Retinal pigment epithelial cell (primary cell): ENCODE results near the gene ARL15.

Source experiments
- DNase-seq: peaks from one replicate; pipeline ENCODE4 v3.0.0-alpha.2; 2010; ENCODE audit warnings: low read depth
- H3K4me3 ChIP-seq: 2 replicates; pipeline ENCODE4 v1.5.1; 2011; ENCODE audit warnings: mild to moderate bottlenecking, low read length, control low read depth, moderate library complexity
- TF ChIP-seq, protein P1 (sequence below): conservative IDR thresholded peaks from 2 replicates; pipeline ENCODE4 v1.5.1; 2011; ENCODE audit warnings: low read depth, low read length, control low read depth, inconsistent platforms

Gene ARL15

GRCh38 chr5:54264574-54264973 is 45.8 kb downstream of the ARL15 start:
- TF ChIP-seq, protein P1, sequence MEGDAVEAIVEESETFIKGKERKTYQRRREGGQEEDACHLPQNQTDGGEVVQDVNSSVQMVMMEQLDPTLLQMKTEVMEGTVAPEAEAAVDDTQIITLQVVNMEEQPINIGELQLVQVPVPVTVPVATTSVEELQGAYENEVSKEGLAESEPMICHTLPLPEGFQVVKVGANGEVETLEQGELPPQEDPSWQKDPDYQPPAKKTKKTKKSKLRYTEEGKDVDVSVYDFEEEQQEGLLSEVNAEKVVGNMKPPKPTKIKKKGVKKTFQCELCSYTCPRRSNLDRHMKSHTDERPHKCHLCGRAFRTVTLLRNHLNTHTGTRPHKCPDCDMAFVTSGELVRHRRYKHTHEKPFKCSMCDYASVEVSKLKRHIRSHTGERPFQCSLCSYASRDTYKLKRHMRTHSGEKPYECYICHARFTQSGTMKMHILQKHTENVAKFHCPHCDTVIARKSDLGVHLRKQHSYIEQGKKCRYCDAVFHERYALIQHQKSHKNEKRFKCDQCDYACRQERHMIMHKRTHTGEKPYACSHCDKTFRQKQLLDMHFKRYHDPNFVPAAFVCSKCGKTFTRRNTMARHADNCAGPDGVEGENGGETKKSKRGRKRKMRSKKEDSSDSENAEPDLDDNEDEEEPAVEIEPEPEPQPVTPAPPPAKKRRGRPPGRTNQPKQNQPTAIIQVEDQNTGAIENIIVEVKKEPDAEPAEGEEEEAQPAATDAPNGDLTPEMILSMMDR = no peak
- DNase-seq = no peak
- no peak overlapping the region for H3K4me3 ChIP-seq

DNA sequence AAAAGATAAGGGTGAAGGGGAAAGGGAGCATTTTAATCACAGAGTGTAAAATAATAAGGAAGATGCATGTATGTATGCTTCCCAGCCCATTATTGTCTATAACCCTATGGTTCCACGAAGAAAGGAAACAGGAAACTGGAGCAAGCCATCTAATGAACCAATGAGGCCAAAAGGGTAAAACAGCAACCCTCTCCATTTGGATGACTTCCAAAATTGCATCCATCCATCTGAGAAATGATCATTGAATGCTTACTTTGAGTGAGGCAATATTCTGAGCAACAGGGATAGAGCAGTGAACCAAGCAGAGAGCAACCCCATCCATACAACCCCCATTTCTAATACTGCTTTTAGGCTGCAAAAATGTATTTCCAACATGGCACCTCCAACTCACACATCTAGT is 46.9 kb downstream of the ARL15 start:
- no peak overlapping the region for H3K4me3 ChIP-seq
- TF ChIP-seq, protein P1 = no peak
- no peak for DNase-seq

DNA sequence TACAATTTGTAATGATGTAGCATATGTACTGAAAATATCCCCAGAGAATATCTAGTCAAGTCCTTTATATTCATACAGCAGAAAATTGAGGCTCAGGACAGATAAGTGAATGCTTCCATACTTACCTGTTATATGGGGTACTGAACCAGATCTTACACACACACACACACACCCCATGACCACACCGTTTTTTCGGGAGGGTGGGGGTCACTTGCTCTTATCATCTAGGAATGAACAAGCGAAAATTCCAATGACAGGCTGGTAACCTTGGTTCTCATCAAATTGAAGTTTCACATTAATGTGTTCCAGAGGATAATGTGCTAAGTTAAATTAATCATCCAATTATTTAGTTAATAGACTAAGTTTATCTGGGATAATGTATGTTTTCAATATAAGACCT is 48.8 kb downstream of the ARL15 start:
- no peak for DNase-seq
- TF ChIP-seq, protein P1 = no peak
- H3K4me3 ChIP-seq = no peak overlapping the region

GRCh38 chr5:54259981-54260380 is 50.4 kb downstream of the ARL15 start:
- H3K4me3 ChIP-seq = no peak overlapping the region
- TF ChIP-seq, protein P1 = no peak
- DNase-seq = no peak

GRCh38 chr5:54259090-54259489 is 51.3 kb downstream of the ARL15 start:
- TF ChIP-seq, protein P1 = no peak
- no peak overlapping the region for H3K4me3 ChIP-seq
- DNase-seq = no peak

DNA sequence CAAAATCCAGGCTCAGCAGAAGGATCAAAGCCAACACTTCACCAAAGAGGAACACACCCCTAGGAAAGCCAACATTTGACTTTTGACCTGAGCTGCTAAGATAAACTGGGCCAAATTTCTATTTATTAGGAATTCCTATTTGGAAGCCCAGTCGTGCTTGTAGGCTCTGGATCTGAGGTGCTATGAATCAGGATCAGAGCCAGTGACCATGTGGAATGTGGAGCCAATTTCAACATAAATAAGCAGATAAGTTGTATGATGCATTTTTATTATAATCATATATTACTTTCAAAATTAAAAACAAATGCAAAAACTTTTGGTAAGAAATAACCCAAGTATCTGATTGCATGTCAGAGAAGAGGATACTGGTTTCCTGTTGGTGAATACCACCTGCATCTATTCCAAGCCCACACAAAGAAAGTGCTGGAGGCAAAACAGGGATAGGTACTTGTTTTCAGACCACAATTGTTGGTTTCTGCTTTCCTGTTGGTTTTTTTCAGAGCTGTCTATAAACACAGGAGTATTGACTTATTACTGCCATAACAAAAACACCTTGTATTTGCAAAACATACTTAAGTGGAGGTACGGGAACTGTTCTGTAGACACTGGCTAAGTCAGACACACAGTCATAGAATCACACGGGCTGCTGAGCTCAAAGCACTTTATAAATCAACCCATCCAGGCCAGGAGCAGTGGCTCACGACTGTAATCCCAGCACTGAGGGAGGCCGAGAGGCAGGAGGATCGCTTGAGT is 52.8 kb downstream of the ARL15 start:
- DNase-seq = no peak
- TF ChIP-seq, protein P1 = no peak
- no peak overlapping the region for H3K4me3 ChIP-seq

GRCh38 chr5:54254482-54255198 is 55.7 kb downstream of the ARL15 start:
- no peak for DNase-seq
- H3K4me3 ChIP-seq = no peak overlapping the region
- TF ChIP-seq, protein P1 = no peak
